GM23338 (cell line): ENCODE measurements around the gene GPR149.

Experiments used
- EZH2 ChIP-seq: fragments of 200-600 bp; sonication (generic); IDR thresholded peaks from one replicate; pipeline ENCODE4 v1.8.0; 2017; ENCODE audit warnings: antibody characterized with exemption, mild to moderate bottlenecking, low read depth; ENCODE audit not compliant: unreplicated experiment
- EZH2phosphoT487 ChIP-seq: fragments of 200-600 bp; sonication (generic); IDR thresholded peaks from one replicate; pipeline ENCODE4 v1.8.1; 2018; ENCODE audit warnings: antibody characterized with exemption; ENCODE audit not compliant: unreplicated experiment
- JUNB ChIP-seq: IDR thresholded peaks from one replicate; pipeline ENCODE4 v1.6.1; 2016; ENCODE audit warnings: antibody characterized with exemption; ENCODE audit not compliant: unreplicated experiment
- POLR2AphosphoS5 ChIP-seq: IDR thresholded peaks from 2 replicates; pipeline ENCODE4 v1.6.1; 2016; ENCODE audit warnings: antibody characterized with exemption, low read depth
- TF ChIP-seq, protein P1 (sequence below), 2 experiments: fragments of 200-600 bp in 1 of 2; sonication (generic) in 1 of 2; conservative IDR thresholded peaks; 2 replicates each; pipeline versions ENCODE4 v1.5.1 to v1.6.1; 2016 to 2017; ENCODE audit warnings: antibody characterized with exemption in 2 of 2, low read depth in 2 of 2, mild to moderate bottlenecking in 2 of 2, moderate library complexity in 1 of 2
- TF ChIP-seq, protein P2 (sequence below): IDR thresholded peaks from one replicate; pipeline ENCODE4 v1.6.1; 2018; ENCODE audit warnings: antibody characterized with exemption; ENCODE audit not compliant: unreplicated experiment

DNA sequence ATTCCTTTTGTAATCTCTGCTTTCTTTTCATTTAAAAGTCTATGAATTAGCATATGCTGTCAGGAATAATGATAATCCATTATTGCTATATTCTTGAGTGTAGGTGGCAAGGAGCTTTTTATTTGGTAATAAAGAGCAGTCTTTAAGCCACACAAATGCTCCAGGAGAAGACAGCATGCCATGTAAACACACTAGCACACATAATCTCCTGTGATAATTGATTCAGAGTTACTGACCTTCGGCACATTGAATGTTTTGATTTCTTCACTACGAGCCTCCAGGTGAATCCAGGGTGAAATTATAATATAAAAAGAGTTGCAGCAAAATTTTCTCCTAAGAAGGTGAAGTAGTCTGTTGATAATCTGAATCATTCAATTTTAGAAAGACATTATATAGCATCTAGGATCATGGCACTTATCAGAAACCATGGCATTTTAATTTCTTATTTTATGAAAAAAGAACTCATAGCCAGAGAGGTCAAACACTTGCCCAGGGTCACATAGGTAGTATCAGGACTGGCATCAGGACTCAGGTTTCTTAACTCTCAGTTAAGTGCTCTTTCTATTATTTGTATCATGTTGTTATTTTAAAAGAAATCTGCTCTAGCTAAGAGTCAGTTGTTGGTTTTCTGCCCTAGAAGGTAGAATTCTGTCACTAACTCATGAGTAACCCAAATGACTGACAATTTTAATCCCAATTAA lies 84.4 kb downstream of the GPR149 start:
- TF ChIP-seq, protein P1, sequence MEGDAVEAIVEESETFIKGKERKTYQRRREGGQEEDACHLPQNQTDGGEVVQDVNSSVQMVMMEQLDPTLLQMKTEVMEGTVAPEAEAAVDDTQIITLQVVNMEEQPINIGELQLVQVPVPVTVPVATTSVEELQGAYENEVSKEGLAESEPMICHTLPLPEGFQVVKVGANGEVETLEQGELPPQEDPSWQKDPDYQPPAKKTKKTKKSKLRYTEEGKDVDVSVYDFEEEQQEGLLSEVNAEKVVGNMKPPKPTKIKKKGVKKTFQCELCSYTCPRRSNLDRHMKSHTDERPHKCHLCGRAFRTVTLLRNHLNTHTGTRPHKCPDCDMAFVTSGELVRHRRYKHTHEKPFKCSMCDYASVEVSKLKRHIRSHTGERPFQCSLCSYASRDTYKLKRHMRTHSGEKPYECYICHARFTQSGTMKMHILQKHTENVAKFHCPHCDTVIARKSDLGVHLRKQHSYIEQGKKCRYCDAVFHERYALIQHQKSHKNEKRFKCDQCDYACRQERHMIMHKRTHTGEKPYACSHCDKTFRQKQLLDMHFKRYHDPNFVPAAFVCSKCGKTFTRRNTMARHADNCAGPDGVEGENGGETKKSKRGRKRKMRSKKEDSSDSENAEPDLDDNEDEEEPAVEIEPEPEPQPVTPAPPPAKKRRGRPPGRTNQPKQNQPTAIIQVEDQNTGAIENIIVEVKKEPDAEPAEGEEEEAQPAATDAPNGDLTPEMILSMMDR (conservative IDR thresholded peaks at IDR 0.05; ENCODE audit: low read depth in 2 of 2) = no peak
- TF ChIP-seq, protein P2, sequence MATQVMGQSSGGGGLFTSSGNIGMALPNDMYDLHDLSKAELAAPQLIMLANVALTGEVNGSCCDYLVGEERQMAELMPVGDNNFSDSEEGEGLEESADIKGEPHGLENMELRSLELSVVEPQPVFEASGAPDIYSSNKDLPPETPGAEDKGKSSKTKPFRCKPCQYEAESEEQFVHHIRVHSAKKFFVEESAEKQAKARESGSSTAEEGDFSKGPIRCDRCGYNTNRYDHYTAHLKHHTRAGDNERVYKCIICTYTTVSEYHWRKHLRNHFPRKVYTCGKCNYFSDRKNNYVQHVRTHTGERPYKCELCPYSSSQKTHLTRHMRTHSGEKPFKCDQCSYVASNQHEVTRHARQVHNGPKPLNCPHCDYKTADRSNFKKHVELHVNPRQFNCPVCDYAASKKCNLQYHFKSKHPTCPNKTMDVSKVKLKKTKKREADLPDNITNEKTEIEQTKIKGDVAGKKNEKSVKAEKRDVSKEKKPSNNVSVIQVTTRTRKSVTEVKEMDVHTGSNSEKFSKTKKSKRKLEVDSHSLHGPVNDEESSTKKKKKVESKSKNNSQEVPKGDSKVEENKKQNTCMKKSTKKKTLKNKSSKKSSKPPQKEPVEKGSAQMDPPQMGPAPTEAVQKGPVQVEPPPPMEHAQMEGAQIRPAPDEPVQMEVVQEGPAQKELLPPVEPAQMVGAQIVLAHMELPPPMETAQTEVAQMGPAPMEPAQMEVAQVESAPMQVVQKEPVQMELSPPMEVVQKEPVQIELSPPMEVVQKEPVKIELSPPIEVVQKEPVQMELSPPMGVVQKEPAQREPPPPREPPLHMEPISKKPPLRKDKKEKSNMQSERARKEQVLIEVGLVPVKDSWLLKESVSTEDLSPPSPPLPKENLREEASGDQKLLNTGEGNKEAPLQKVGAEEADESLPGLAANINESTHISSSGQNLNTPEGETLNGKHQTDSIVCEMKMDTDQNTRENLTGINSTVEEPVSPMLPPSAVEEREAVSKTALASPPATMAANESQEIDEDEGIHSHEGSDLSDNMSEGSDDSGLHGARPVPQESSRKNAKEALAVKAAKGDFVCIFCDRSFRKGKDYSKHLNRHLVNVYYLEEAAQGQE = no peak
- TF ChIP-seq EZH2 (no peak), POLR2AphosphoS5 (no peak), JUNB (no peak), EZH2phosphoT487 (no peak)
